Thyroid gland (tissue), 4 donors: Measurements from ENCODE around the gene RHOV.

Experiments
- POLR2A ChIP-seq, 2 donors: fragments of 450-650 bp; IDR thresholded peaks; one replicate each; pipeline ENCODE4 v1.6.1; 2017; ENCODE audit warnings: antibody characterized with exemption in 2 of 2, mild to moderate bottlenecking in 2 of 2, moderate library complexity in 1 of 2
- TF ChIP-seq, protein P1 (sequence below), 6 experiments: fragments of 200-600 bp in 3 of 6; fragments of 450-650 bp in 3 of 6; sonication (generic) in 3 of 6; IDR thresholded peaks; one replicate each; pipeline ENCODE4 v1.5.1; 2016 to 2019; ENCODE audit warnings: antibody characterized with exemption in 6 of 6, mild to moderate bottlenecking in 2 of 6, inconsistent platforms in 1 of 6, moderate library complexity in 1 of 6

- TF ChIP-seq POLR2A (IDR thresholded peaks at IDR 0.05), result no peak
- TF ChIP-seq, protein P1, sequence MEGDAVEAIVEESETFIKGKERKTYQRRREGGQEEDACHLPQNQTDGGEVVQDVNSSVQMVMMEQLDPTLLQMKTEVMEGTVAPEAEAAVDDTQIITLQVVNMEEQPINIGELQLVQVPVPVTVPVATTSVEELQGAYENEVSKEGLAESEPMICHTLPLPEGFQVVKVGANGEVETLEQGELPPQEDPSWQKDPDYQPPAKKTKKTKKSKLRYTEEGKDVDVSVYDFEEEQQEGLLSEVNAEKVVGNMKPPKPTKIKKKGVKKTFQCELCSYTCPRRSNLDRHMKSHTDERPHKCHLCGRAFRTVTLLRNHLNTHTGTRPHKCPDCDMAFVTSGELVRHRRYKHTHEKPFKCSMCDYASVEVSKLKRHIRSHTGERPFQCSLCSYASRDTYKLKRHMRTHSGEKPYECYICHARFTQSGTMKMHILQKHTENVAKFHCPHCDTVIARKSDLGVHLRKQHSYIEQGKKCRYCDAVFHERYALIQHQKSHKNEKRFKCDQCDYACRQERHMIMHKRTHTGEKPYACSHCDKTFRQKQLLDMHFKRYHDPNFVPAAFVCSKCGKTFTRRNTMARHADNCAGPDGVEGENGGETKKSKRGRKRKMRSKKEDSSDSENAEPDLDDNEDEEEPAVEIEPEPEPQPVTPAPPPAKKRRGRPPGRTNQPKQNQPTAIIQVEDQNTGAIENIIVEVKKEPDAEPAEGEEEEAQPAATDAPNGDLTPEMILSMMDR (IDR thresholded peaks at IDR 0.05), result no peak
These were observed 28.8 kb upstream of the RHOV start for GRCh38 chr15:40902605-40903561.
